Hepatocyte (in vitro differentiated cells): Measurements from ENCODE around the gene ZNF664. TPM values are rescaled to one million over a fixed set of nuclear protein-coding genes. Genes with fewer than 3 reads are reported as not detected.

Experiments used
- DNase-seq: peaks from one replicate; pipeline ENCODE4 v3.0.0-alpha.2; 2016; ENCODE audit warnings: low spot score
- H2AFZ ChIP-seq: fragments of 200-600 bp; sonication (generic); 2 replicates; pipeline ENCODE4 v1.6.0; 2016; ENCODE audit warnings: antibody characterized with exemption, mild to moderate bottlenecking
- H3K27ac ChIP-seq: fragments of 200-600 bp; sonication (generic); 2 replicates; pipeline ENCODE4 v1.5.1; 2016; ENCODE audit warnings: mild to moderate bottlenecking
- H3K27me3 ChIP-seq: fragments of 200-600 bp; sonication (generic); 2 replicates; pipeline ENCODE4 v1.6.1; 2016
- H3K36me3 ChIP-seq: fragments of 200-600 bp; sonication (generic); replicated peaks from 2 replicates; pipeline ENCODE4 v1.5.1; 2016; ENCODE audit warnings: low read depth; ENCODE audit not compliant: insufficient read depth
- H3K4me1 ChIP-seq: fragments of 200-600 bp; sonication (generic); 2 replicates; pipeline ENCODE4 v1.5.1; 2016; ENCODE audit warnings: mild to moderate bottlenecking, moderate library complexity; ENCODE audit not compliant: insufficient read depth
- H3K4me2 ChIP-seq: fragments of 200-600 bp; sonication (generic); 2 replicates; pipeline ENCODE4 v1.6.0; 2016
- H3K4me3 ChIP-seq: fragments of 200-600 bp; sonication (generic); 2 replicates; pipeline ENCODE4 v1.5.1; 2016; ENCODE audit warnings: mild to moderate bottlenecking
- H3K79me2 ChIP-seq: fragments of 200-600 bp; sonication (generic); 2 replicates; pipeline ENCODE4 v1.6.0; 2017; ENCODE audit warnings: mild to moderate bottlenecking
- H3K9me2 ChIP-seq: fragments of 200-600 bp; sonication (generic); replicated peaks from 2 replicates; pipeline ENCODE4 v1.6.0; 2017; ENCODE audit warnings: mild to moderate bottlenecking; ENCODE audit not compliant: insufficient read depth
- H3K9me3 ChIP-seq: fragments of 200-600 bp; sonication (generic); 2 replicates; pipeline ENCODE4 v1.5.1; 2016; ENCODE audit warnings: low read depth, mild to moderate bottlenecking
- H4K20me1 ChIP-seq: fragments of 200-600 bp; sonication (generic); 2 replicates; pipeline ENCODE4 v1.6.0; 2016; ENCODE audit warnings: mild to moderate bottlenecking; ENCODE audit not compliant: insufficient read depth, poor library complexity, severe bottlenecking
- CTCF ChIP-seq: fragments of 200-600 bp; sonication (generic); IDR thresholded peaks from 2 replicates; pipeline ENCODE4 v1.5.1; 2016; ENCODE audit warnings: antibody characterized with exemption, mild to moderate bottlenecking; ENCODE audit not compliant: poor library complexity
- EZH2 ChIP-seq: fragments of 200-600 bp; sonication (generic); IDR thresholded peaks from 2 replicates; pipeline ENCODE4 v1.6.1; 2016; ENCODE audit warnings: antibody characterized with exemption, mild to moderate bottlenecking, borderline replicate concordance
- EZH2phosphoT487 ChIP-seq: fragments of 200-600 bp; sonication (generic); IDR thresholded peaks from one replicate; pipeline ENCODE4 v1.6.1; 2018; ENCODE audit warnings: antibody characterized with exemption, mild to moderate bottlenecking, low read depth, moderate library complexity; ENCODE audit not compliant: unreplicated experiment, severe bottlenecking
- WGBS: methylation state at CpG from one replicate; pipeline ENCODE4 v1.1.6; 2016; ENCODE audit warnings: low lambda C conversion rate; ENCODE audit errors: missing lambda C conversion rate; 5-methylcytosine and 5-hydroxymethylcytosine counted together
- polyA plus RNA-seq: library from polyadenylated mRNA; unstranded; fragments of >200 nt; fragmentation: Nextera tagmentation; extraction: Ambion mirVana; gene quantifications from 2 replicates; pipeline ENCODE4 v1.2.1, GENCODE V29; 2016
- total RNA-seq: library from RNA; depleted of rRNA; stranded (reverse); fragments of >200 nt; gene quantifications from 2 replicates; pipeline ENCODE4 v1.2.3, GENCODE V29; 2014

The ZNF664 gene
- total and polyA plus RNA-seq, 2 experiments from 2014 or later = 17.6 to 80.4 TPM

DNA sequence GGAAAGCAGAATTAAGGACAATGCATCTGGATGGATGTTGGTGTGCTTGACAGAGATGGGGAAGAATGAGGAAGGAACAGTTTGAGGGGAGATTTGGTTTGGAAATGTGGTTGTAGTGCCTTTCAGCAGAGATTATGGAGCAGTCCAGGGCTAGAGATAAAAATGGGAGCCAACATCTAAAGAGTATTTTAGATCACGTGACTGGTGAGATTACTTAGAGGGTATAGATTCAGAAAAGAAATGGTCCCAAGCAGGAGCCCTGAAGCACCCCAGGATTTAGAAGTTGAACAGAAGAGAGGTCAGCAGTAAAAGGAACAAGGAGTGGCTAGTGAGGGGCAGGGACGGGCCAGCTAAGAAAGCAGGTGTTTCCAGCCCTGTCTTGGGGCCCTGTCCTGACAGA lies 29.6 kb downstream of the ZNF664 start:
- no peaks in the 10 kb centered on the region for H3K36me3 ChIP-seq
- no peaks in the 10 kb centered on the region for H4K20me1 ChIP-seq
- H3K9me3 ChIP-seq = no peaks in the 10 kb centered on the region
- TF ChIP-seq CTCF (no peak), EZH2phosphoT487 (no peak), EZH2 (no peak)
- peaks cover 37% of the 10 kb centered on the region for H3K4me1 ChIP-seq
- H3K27me3 ChIP-seq = no peaks in the 10 kb centered on the region
- H3K4me3 ChIP-seq = no peak overlapping the region
- H3K79me2 ChIP-seq = peaks cover 76% of the 10 kb centered on the region
- H2AFZ ChIP-seq = no peak overlapping the region
- DNase-seq = no peak
- no peak overlapping the region for H3K27ac ChIP-seq
- H3K9me2 ChIP-seq = no peaks in the 10 kb centered on the region
- WGBS = 90% methylated on average over 2 of the region's 2 CpGs
- no peak overlapping the region for H3K4me2 ChIP-seq

- Histone ChIP-seq H3K9me2 (no peaks in the 10 kb centered on the region), H4K20me1 (peaks cover 5% of the 10 kb centered on the region), H3K4me1 (peaks cover 44% of the 10 kb centered on the region), H3K4me2 (no peak overlapping the region), H2AFZ (no peak overlapping the region), H3K27ac (peak overlapping the region; percentile 63), H3K4me3 (no peak overlapping the region), H3K79me2 (peaks cover 86% of the 10 kb centered on the region), H3K9me3 (no peaks in the 10 kb centered on the region), H3K36me3 (no peaks in the 10 kb centered on the region), H3K27me3 (no peaks in the 10 kb centered on the region)
- TF ChIP-seq EZH2 (no peak), EZH2phosphoT487 (no peak), CTCF (no peak)
- DNase-seq = no peak
- WGBS = 77% methylated on average over 9 of the region's 9 CpGs
Measured at GRCh38 chr12:124004233-124004875, 31.3 kb downstream of the ZNF664 start.

GRCh38 chr12:124006085-124006845 lies 33.2 kb downstream of the ZNF664 start:
- Histone ChIP-seq H3K9me3 (no peaks in the 10 kb centered on the region), H3K36me3 (no peaks in the 10 kb centered on the region), H3K4me3 (no peak overlapping the region), H3K9me2 (no peaks in the 10 kb centered on the region), H3K27ac (peak overlapping the region; percentile 23), H3K4me2 (no peak overlapping the region), H3K4me1 (peaks cover 44% of the 10 kb centered on the region), H3K27me3 (no peaks in the 10 kb centered on the region), H2AFZ (no peak overlapping the region), H4K20me1 (peaks cover 5% of the 10 kb centered on the region), H3K79me2 (peaks cover 73% of the 10 kb centered on the region)
- no peak for TF ChIP-seq CTCF
- TF ChIP-seq EZH2 = no peak
- TF ChIP-seq EZH2phosphoT487 = no peak
- no peak for DNase-seq
- WGBS = 85% methylated on average over 11 of the region's 11 CpGs
